ENCODE measurements around the gene COL8A2.
A peak's percentile ranks its signal among the peaks of the same experiment; 100 is the strongest.

Gene COL8A2

DNA sequence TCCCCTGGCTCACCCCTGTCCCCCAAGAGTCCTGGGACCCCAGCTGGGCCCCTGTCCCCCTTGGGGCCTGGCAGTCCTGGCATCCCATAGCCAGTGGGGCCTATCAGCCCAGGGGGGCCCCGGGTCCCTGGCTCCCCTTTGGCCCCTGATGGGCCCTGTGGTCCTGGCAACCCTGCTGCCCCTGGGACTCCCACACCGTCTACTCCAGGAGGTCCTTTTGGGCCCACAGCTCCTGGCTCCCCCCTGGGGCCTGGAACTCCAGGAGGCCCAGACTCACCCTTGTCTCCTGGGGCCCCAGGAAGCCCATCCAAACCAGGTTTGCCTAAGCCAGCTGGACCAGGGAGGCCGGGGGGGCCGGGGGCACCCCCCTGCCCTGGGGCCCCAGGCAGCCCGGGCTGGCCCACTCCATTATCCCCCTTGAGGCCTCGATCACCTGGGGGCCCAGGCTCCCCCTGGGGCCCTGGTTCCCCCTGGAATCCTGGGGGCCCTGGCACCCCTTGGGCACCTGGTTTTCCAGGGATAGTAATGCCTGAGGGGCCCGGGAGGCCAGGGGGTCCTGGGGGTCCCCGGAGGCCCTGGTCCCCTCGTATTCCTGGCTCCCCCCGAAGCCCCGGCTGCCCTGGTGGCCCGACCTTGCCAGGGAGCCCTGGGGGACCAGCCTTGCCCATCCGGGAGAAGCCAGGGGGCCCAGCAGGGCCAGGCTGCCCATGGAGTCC, 26.2 kb downstream of the COL8A2 start:
- peaks cover 3% of the 10 kb centered on the region for H3K27me3 Mint-ChIP-seq (ENCODE audit: low read depth, poor library complexity)
- DNase-seq = no peak
- no peak overlapping the region for H3K27ac Mint-ChIP-seq
- H3K36me3 Mint-ChIP-seq (ENCODE audit: low read depth) = peaks cover under 1% of the 10 kb centered on the region
- no peaks in the 10 kb centered on the region for H3K9me3 Mint-ChIP-seq
- H3K4me1 Mint-ChIP-seq = peaks cover 6% of the 10 kb centered on the region
- TF ChIP-seq, protein P1, sequence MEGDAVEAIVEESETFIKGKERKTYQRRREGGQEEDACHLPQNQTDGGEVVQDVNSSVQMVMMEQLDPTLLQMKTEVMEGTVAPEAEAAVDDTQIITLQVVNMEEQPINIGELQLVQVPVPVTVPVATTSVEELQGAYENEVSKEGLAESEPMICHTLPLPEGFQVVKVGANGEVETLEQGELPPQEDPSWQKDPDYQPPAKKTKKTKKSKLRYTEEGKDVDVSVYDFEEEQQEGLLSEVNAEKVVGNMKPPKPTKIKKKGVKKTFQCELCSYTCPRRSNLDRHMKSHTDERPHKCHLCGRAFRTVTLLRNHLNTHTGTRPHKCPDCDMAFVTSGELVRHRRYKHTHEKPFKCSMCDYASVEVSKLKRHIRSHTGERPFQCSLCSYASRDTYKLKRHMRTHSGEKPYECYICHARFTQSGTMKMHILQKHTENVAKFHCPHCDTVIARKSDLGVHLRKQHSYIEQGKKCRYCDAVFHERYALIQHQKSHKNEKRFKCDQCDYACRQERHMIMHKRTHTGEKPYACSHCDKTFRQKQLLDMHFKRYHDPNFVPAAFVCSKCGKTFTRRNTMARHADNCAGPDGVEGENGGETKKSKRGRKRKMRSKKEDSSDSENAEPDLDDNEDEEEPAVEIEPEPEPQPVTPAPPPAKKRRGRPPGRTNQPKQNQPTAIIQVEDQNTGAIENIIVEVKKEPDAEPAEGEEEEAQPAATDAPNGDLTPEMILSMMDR (IDR thresholded peaks at IDR 0.05) = no peak
- H3K4me3 Mint-ChIP-seq = no peak overlapping the region

DNA sequence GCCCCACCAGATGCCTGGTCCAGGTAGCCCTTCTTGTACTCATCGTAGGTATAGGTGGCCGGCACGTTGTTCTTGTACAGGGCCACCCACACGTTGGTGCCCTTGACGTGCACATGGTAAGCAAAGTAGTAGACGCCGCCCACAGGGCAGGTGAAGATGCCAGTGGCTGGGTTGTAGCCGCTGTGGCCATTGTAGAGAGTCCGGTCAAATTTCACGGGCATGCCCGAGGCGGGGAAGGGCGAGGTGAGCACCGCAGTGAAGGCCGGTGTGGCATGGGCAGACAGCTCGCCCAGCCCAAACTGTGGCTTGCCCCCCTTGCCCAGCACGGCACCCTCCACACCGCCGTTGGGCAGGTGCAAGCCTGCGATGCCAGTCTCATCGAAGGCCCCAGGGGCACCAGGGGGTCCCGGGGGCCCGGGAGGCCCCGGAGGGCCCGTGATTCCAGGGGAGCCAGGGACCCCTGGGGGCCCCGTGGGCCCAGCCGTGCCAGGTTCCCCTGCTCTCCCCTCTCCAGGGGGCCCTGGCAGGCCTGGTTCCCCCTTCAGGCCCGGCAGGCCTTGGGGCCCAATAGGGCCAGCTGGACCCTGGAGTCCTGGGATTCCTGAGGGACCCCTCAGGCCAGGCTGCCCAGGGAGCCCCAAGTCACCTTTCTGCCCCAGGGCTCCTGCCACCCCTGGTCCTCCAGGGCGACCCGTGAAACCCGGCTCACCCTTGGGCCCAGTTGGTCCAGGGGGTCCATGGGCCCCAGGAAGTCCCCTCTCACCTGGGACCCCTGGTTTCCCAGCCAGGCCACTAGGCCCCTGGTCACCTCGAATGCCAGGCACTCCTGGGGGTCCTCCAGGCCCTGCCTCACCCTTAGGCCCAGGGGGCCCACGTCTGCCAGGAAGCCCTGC, 27.1 kb downstream of the COL8A2 start:
- H3K4me1 Mint-ChIP-seq = peaks cover 6% of the 10 kb centered on the region
- no peak overlapping the region for H3K4me3 Mint-ChIP-seq
- TF ChIP-seq, protein P1 (IDR thresholded peaks at IDR 0.05) = no peak
- peaks cover 3% of the 10 kb centered on the region for H3K27me3 Mint-ChIP-seq (ENCODE audit: low read depth, poor library complexity)
- peaks cover 8% of the 10 kb centered on the region for H3K36me3 Mint-ChIP-seq (ENCODE audit: low read depth)
- peak overlapping the region; percentile 69 for H3K27ac Mint-ChIP-seq
- DNase-seq = no peak
- H3K9me3 Mint-ChIP-seq = no peaks in the 10 kb centered on the region

DNA sequence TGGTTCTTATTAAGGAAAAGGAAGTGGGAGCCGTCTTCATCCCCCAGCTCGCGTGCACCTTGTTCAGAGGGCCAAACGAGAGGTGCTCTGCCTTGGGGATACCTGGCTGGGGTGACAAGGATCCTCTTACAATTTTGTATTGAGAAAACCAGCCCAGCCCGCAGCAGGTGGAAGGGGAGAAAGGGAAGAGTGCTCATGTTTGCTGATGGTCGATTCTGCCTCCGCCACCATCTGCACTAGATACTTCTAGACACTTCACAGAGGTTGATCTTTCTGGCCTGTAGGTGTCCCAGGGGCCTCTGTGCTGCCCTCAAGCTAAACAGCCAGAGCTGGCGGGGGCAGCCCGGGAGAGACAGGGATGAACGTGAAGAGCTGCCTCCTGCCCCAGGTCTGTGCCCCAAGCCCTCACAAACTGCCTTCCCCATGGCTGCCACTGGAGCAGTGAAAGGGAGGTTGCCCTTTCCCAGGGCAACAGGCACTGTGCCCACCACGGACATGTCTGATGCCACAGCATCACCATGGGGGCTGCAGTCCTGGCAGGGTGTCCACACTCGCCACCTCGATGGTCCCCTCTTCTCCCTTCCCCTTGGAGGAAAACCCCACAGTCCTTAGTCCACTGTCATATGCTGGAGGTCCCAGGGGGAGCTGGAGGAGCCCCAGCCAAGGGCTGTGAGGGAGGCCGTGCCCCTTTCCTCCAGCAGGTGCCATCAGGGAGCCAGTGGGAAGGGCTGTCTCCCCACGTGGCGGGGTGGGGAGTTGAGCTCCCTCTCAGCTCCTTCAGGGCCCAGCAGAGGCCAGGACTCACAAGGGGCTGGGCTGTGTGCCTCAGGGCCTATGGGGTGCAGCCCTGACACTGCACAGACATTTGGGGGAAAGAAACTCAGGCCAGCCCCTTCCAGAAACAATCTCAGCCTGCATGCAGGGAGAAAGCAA, 28.3 kb downstream of the COL8A2 start:
- DNase-seq = peak; percentile 41
- Mint-ChIP-seq H3K9me3 (no peaks in the 10 kb centered on the region), H3K27ac (peak overlapping the region; percentile 78), H3K36me3 (ENCODE audit: low read depth) (peaks cover 9% of the 10 kb centered on the region), H3K4me3 (no peak overlapping the region), H3K27me3 (ENCODE audit: low read depth, poor library complexity) (peaks cover 3% of the 10 kb centered on the region), H3K4me1 (peaks cover 6% of the 10 kb centered on the region)
- TF ChIP-seq, protein P1 (IDR thresholded peaks at IDR 0.05) = no peak

DNA sequence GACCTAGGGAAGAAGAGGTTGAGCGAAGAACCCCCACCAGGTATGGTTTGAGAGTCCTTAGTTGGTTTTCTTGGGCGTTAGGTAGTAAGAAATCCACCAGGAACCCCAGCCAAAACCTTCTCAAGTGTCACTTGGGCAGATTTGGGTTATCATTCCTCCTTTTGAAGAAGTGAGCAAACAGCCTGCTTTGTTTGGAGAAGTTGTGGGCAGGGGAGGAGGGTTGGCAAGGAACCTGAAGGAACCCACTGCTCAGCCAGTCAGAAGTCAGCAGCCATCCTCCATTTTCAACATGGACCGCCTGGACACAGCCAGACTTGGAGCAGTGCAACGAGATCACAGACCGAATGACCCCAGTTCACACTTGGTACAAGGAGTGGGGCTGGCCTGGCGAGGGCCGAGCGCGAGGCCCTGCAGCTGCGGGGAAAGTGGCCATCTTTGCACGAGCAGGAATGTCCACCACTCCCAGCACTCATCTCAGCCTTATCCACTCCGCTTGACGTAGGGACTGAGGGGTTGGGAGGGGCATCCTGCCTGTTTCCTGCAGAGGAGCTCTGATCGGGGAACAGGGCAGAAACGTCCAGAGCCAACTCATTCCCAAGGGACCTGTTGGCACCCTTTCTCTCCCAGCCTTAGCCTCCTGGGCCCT, 29.1 kb downstream of the COL8A2 start:
- peaks cover 6% of the 10 kb centered on the region for H3K4me1 Mint-ChIP-seq
- peaks cover 5% of the 10 kb centered on the region for H3K27me3 Mint-ChIP-seq (ENCODE audit: low read depth, poor library complexity)

DNA sequence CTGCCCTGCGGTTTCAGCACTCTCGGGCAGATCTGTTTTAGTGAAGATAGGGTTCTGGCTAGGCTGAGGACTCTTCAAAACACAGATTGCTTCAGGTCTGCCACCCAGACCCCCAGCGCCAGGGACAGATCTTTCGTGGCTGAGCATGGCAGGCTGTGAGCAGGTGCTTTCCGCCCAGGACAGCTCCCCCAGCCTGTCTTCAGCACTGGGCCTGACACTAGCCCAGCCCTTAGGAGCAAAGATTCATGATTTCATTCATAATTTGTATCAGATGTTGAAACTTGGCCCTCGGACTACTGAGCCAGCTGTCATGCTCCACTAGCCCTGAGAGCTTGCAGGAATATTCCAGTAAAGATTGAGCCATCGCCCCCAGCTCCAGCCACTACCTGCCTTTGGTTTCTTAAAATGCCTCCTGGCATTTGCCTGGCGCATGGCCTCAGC, 30.4 kb downstream of the COL8A2 start:
- Mint-ChIP-seq H3K4me3 (no peak overlapping the region), H3K4me1 (peaks cover 13% of the 10 kb centered on the region), H3K36me3 (ENCODE audit: low read depth) (peaks cover 18% of the 10 kb centered on the region), H3K27ac (no peak overlapping the region), H3K9me3 (no peaks in the 10 kb centered on the region), H3K27me3 (ENCODE audit: low read depth, poor library complexity) (peaks cover 3% of the 10 kb centered on the region)
- TF ChIP-seq, protein P1 (IDR thresholded peaks at IDR 0.05) = no peak
- no peak for DNase-seq

More for the DNA sequence above, 29.1 kb downstream of the COL8A2 start:
- no peak overlapping the region for H3K4me3 Mint-ChIP-seq
- H3K9me3 Mint-ChIP-seq = no peaks in the 10 kb centered on the region
- H3K27ac Mint-ChIP-seq = peak overlapping the region; percentile 19
- TF ChIP-seq, protein P1 (IDR thresholded peaks at IDR 0.05) = no peak
- DNase-seq = no peak
- H3K36me3 Mint-ChIP-seq (ENCODE audit: low read depth) = peaks cover 14% of the 10 kb centered on the region

Measured in nephron progenitor cell (in vitro differentiated cells).